Lung (tissue), 12 donors: ENCODE measurements around the gene TTC17. TPM values are rescaled to one million over a fixed set of nuclear protein-coding genes. Genes with fewer than 3 reads are reported as not detected.

Source experiments
- ATAC-seq: fragments of 200-7000 bp; cut with Tn5 transposase; one replicate; pipeline ENCODE4 v1.9.1; 2020; ENCODE audit warnings: moderate number of reproducible peaks; ENCODE audit not compliant: insufficient read depth, low FRiP score
- DNase-seq, 3 donors: peaks; one replicate each; pipeline ENCODE4 v3.0.0-alpha.2; 2013 to 2017
- H3K27ac ChIP-seq, 2 donors: one replicate each; pipeline ENCODE4 v1.5.1; 2013; ENCODE audit warnings: mild to moderate bottlenecking in 2 of 2, moderate library complexity in 2 of 2, control low read depth in 1 of 2, inconsistent platforms in 1 of 2, low read depth in 1 of 2, low read length in 1 of 2
- H3K27me3 ChIP-seq, 3 donors: one replicate each; pipeline ENCODE4 v1.5.1; 2013; ENCODE audit warnings: low read length in 2 of 3; ENCODE audit not compliant: control insufficient read depth in 3 of 3, insufficient read depth in 3 of 3
- H3K36me3 ChIP-seq, 4 donors: one replicate each; pipeline ENCODE4 v1.5.1; 2013; ENCODE audit warnings: low read length in 4 of 4, mild to moderate bottlenecking in 1 of 4, moderate library complexity in 1 of 4; ENCODE audit not compliant: control insufficient read depth in 4 of 4, insufficient read depth in 4 of 4
- H3K4me1 ChIP-seq, 5 donors: one replicate each; pipeline ENCODE4 v1.5.1; 2013; ENCODE audit warnings: low read length in 5 of 5, mild to moderate bottlenecking in 2 of 5, moderate library complexity in 1 of 5; ENCODE audit not compliant: control insufficient read depth in 5 of 5, insufficient read depth in 5 of 5
- H3K4me3 ChIP-seq: one replicate; pipeline ENCODE4 v1.5.1; 2013; ENCODE audit warnings: mild to moderate bottlenecking, control low read depth, moderate library complexity
- H3K9ac ChIP-seq, 2 donors: one replicate each; pipeline ENCODE4 v1.5.1; 2013; ENCODE audit warnings: low read length in 2 of 2, control low read depth in 1 of 2; ENCODE audit not compliant: insufficient read depth in 1 of 2
- H3K9me3 ChIP-seq, 4 donors: one replicate each; pipeline ENCODE4 v1.5.1; 2013; ENCODE audit warnings: low read length in 3 of 4, mild to moderate bottlenecking in 1 of 4, moderate library complexity in 1 of 4; ENCODE audit not compliant: control insufficient read depth in 4 of 4, insufficient read depth in 3 of 4
- WGBS, 2 donors: extraction: QIAGEN DNeasy Blood & Tissue Kit; methylation state at CpG; one replicate each; pipeline ENCODE4 v1.1.7; 2013; 5-methylcytosine and 5-hydroxymethylcytosine counted together
- polyA plus RNA-seq, 2 donors: library from polyadenylated mRNA; stranded (reverse); fragments of 200-250 nt; gene quantifications; one replicate each; pipeline ENCODE4 v1.2.1, GENCODE V29; 2013
- total RNA-seq, 2 donors: library from RNA; depleted of rRNA in 1 of 2; stranded (reverse); fragments of >200 nt in 1 of 2; gene quantifications; one replicate each; pipeline ENCODE4 v1.2.1, GENCODE V29; 2014 to 2021
- TF ChIP-seq, protein P1 (sequence below): IDR thresholded peaks from 2 replicates; pipeline ENCODE4 v1.5.1; 2012; ENCODE audit warnings: mild to moderate bottlenecking; ENCODE audit errors: control extremely low read depth, extremely low read depth
- donor health status: control.
- donor health status: control.
- donor health status: Bipolar disorder and iron deficiency.
- donor health status: healthy.
- donor health status: DM: yes; HTN: yes; CAD: no.

Gene TTC17
- total and polyA plus RNA-seq, 4 donors, result 30.7 to 218 (median 55.5) TPM

DNA sequence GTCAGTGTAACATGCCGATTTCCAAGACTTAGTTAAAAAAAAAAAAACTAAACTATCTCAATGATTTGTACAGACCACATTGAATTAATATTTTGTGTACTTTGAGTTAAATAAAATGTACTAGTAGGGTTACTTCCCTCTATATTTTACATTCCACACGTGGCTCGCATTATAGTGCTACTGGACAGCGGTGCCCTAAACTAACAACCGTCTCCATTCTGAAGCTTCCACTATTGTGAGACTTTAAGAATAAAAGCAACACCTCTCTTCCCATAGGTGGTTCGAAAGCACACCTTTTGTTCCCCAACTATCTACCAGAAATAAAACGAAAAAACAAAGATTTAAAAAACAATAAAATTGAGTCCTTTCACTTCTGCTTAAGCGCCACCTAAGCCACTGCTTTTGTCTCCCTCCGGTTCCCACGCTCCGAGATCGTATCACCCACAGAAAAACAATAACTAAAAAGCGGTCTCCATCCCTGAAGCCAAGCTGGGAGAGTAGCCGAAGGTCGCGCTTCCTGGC is 380 bp upstream of the TTC17 start:
- peak overlapping the region; percentile 96 for H3K4me3 ChIP-seq
- ATAC-seq (no peak), DNase-seq (no peak)
- peaks cover 0 to 25% (median 7%) of the 10 kb centered on the region in 5 donors for H3K4me1 ChIP-seq
- peak overlapping the region; percentile 53 to 70 for H3K9ac ChIP-seq
- peak overlapping the region; percentile 38 to 97 for H3K27ac ChIP-seq
- TF ChIP-seq, protein P1, sequence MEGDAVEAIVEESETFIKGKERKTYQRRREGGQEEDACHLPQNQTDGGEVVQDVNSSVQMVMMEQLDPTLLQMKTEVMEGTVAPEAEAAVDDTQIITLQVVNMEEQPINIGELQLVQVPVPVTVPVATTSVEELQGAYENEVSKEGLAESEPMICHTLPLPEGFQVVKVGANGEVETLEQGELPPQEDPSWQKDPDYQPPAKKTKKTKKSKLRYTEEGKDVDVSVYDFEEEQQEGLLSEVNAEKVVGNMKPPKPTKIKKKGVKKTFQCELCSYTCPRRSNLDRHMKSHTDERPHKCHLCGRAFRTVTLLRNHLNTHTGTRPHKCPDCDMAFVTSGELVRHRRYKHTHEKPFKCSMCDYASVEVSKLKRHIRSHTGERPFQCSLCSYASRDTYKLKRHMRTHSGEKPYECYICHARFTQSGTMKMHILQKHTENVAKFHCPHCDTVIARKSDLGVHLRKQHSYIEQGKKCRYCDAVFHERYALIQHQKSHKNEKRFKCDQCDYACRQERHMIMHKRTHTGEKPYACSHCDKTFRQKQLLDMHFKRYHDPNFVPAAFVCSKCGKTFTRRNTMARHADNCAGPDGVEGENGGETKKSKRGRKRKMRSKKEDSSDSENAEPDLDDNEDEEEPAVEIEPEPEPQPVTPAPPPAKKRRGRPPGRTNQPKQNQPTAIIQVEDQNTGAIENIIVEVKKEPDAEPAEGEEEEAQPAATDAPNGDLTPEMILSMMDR, result no peak
- H3K9me3 ChIP-seq, result no peaks in the 10 kb centered on the region
- no peaks in the 10 kb centered on the region for H3K27me3 ChIP-seq
- WGBS, 2 donors, result 6% methylated on average over 16 of the region's 16 CpGs
- peaks cover 0 to 4% (median 2%) of the 10 kb centered on the region in 4 donors for H3K36me3 ChIP-seq

DNA sequence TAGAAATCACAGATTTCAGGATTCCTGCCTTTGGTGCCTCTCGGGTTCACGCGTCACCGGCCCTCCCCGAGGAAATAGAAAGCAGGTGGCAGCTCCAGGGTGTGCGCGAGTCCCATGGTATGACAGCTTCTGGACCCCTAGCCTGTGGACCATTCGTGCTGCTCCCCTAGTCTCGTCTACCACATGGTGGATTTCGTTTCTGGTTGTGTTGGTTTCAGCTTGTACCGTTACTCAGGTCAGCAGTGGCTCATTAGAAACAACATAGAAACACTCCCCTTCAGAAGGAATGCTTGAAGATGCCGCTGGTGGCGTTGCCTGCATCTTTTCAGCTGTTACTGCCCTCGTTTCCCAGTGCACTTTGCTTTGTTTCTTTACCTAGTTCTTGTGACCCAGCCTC is 700 bp downstream of the TTC17 start:
- WGBS, 2 donors, result 0 to 1% methylated on average over 14 of the region's 14 CpGs
- no peaks in the 10 kb centered on the region for H3K27me3 ChIP-seq
- H3K4me3 ChIP-seq, result peak overlapping the region; percentile 96
- peak; percentile 45 to 55 (median 50) for DNase-seq
- H3K4me1 ChIP-seq, result peaks cover 0 to 25% (median 7%) of the 10 kb centered on the region in 5 donors
- H3K36me3 ChIP-seq, result peaks cover 0 to 4% (median 2%) of the 10 kb centered on the region in 4 donors
- peak; percentile 9 for ATAC-seq
- H3K9ac ChIP-seq, result peak overlapping the region; percentile 70 to 84
- TF ChIP-seq, protein P1, result no peak
- H3K9me3 ChIP-seq, result no peaks in the 10 kb centered on the region
- H3K27ac ChIP-seq, result peak overlapping the region; percentile 86 to 97

DNA sequence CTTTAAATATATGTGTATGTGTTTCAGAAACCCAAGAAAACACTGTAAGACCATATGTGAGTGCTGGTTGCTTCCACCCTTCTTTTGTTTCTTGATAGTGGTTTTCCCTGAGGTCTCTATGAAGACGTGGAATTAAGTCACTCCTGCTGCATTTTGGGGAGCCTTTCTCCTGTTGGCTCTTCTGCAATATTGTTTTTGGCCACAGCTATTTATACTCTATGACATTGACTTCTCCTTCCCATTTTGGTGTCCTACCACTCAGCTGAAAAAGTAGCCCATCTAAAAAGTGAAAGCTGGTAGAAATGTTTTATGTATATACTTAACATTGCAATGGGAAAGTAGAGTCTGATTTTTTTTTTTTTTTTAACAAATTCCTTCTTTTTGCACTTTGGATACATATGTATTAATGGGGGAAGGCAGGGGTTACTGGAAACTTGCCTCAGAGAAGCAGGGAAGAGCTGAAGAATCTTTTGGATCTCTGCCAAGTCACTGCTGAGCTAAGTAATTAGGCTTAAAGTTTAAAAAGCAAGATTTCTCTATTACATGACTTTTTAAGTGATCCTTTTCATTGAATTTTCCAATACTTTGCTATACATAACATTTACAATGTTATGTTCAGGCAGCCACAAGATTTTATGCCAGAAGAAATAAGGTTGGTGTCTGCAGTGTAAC is 1.8 kb downstream of the TTC17 start:
- H3K27me3 ChIP-seq, result no peaks in the 10 kb centered on the region
- H3K4me1 ChIP-seq, result peaks cover 0 to 25% (median 7%) of the 10 kb centered on the region in 5 donors
- peaks cover 0 to 8% (median 2%) of the 10 kb centered on the region in 4 donors for H3K36me3 ChIP-seq
- H3K4me3 ChIP-seq, result no peak overlapping the region
- H3K27ac ChIP-seq, result no peak overlapping the region
- no peak for ATAC-seq
- H3K9me3 ChIP-seq, result no peaks in the 10 kb centered on the region
- DNase-seq, result peak in 2 of 3 donors; percentile 43 to 61
- TF ChIP-seq, protein P1, result no peak
- WGBS, 2 donors, result 14 to 39% methylated on average over 1 of the region's 1 CpG
- H3K9ac ChIP-seq, result peak overlapping the region; percentile 70 to 84
